SK-N-MC (cell line): Measurements from ENCODE around the gene SPRY2.

Experiments
- DNase-seq: peaks from one replicate; pipeline ENCODE4 v3.0.0-alpha.2; 2011; ENCODE audit warnings: low read depth, low spot score
- H3K27ac ChIP-seq: fragments of 200-600 bp; sonication (generic); 2 replicates; pipeline ENCODE4 v1.5.1; 2016; ENCODE audit warnings: mixed run types
- H3K36me3 ChIP-seq: fragments of 200-600 bp; sonication (generic); 2 replicates; pipeline ENCODE4 v1.6.1; 2017; ENCODE audit warnings: antibody characterized with exemption, low read length, mixed read lengths; ENCODE audit not compliant: insufficient read depth
- H3K4me3 ChIP-seq: fragments of 200-600 bp; sonication (generic); 2 replicates; pipeline ENCODE4 v1.5.1; 2016
- H3K9ac ChIP-seq: fragments of 200-600 bp; sonication (generic); 2 replicates; pipeline ENCODE4 v1.8.0; 2017; ENCODE audit warnings: mixed run types, mixed read lengths; ENCODE audit not compliant: insufficient read length
- H3K9me3 ChIP-seq: fragments of 200-600 bp; sonication (generic); 2 replicates; pipeline ENCODE4 v1.6.1; 2017; ENCODE audit warnings: low read depth, mild to moderate bottlenecking, antibody characterized with exemption, low read length, moderate library complexity, mixed read lengths
- EZH2 ChIP-seq: fragments of 200-600 bp; sonication (generic); IDR thresholded peaks from one replicate; pipeline ENCODE4 v1.6.1; 2017; ENCODE audit warnings: antibody characterized with exemption
- FOXP2 ChIP-seq: optimal IDR thresholded peaks from 2 replicates; pipeline ENCODE3; 2011; ENCODE audit warnings: mild to moderate bottlenecking, moderate library complexity; ENCODE audit not compliant: insufficient read depth; ENCODE audit errors: extremely low read length, control extremely low read depth
- POLR2AphosphoS5 ChIP-seq: IDR thresholded peaks from 2 replicates; pipeline ENCODE4 v1.6.1; 2012; ENCODE audit warnings: mild to moderate bottlenecking, low read depth, low read length, borderline replicate concordance

Gene SPRY2

GRCh38 chr13:80376554-80376953 lies 35.6 kb upstream of the SPRY2 start:
- Histone ChIP-seq H3K9ac (no peak overlapping the region), H3K36me3 (no peaks in the 10 kb centered on the region), H3K9me3 (no peaks in the 10 kb centered on the region), H3K27ac (no peak overlapping the region), H3K4me3 (no peak overlapping the region)
- TF ChIP-seq POLR2AphosphoS5 (no peak), FOXP2 (no peak)
- DNase-seq, result no peak

- H3K4me3 ChIP-seq, result no peak overlapping the region
- TF ChIP-seq FOXP2, result no peak
- no peak for TF ChIP-seq EZH2
- no peak for TF ChIP-seq POLR2AphosphoS5
- no peaks in the 10 kb centered on the region for H3K36me3 ChIP-seq
- H3K9me3 ChIP-seq, result no peaks in the 10 kb centered on the region
- no peak overlapping the region for H3K9ac ChIP-seq
- no peak for DNase-seq
- no peak overlapping the region for H3K27ac ChIP-seq
Observed at GRCh38 chr13:80374901-80375300, 34.0 kb upstream of the SPRY2 start.

DNA sequence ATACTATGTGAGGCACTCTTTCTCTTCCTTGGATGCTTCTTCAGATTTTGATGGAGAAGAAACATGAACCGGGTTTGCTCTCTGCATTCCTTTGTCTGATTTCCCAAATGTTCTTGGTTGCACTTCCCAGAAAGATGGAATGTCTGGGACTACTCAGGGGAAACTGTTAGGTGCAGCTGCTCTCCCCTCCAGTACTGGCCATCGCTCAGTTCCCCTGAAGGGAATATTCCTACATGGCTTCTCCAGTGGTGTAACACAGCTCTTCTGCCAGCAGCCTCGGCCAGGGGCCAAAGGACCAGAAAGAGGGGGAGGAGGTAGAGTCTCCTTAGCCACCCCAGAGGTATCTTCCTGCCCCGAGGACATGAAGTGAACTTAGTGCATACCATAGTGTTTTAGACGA lies 33.5 kb upstream of the SPRY2 start:
- H3K9me3 ChIP-seq, result no peaks in the 10 kb centered on the region
- H3K36me3 ChIP-seq, result no peaks in the 10 kb centered on the region
- no peak overlapping the region for H3K9ac ChIP-seq
- H3K4me3 ChIP-seq, result no peak overlapping the region
- H3K27ac ChIP-seq, result no peak overlapping the region
- no peak for DNase-seq
- no peak for TF ChIP-seq FOXP2
- TF ChIP-seq POLR2AphosphoS5, result no peak
- TF ChIP-seq EZH2, result no peak

- no peaks in the 10 kb centered on the region for H3K36me3 ChIP-seq
- DNase-seq, result no peak
- no peak overlapping the region for H3K9ac ChIP-seq
- H3K27ac ChIP-seq, result no peak overlapping the region
- H3K4me3 ChIP-seq, result no peak overlapping the region
- no peaks in the 10 kb centered on the region for H3K9me3 ChIP-seq
- no peak for TF ChIP-seq FOXP2
- TF ChIP-seq POLR2AphosphoS5, result no peak
- no peak for TF ChIP-seq EZH2
Observed at GRCh38 chr13:80371840-80372509, 31.0 kb upstream of the SPRY2 start.

- Histone ChIP-seq H3K27ac (no peak overlapping the region), H3K36me3 (no peaks in the 10 kb centered on the region), H3K4me3 (no peak overlapping the region), H3K9me3 (no peaks in the 10 kb centered on the region), H3K9ac (no peak overlapping the region)
- DNase-seq, result no peak
- TF ChIP-seq EZH2 (no peak), POLR2AphosphoS5 (no peak), FOXP2 (no peak)
Observed at GRCh38 chr13:80367473-80367872, 26.5 kb upstream of the SPRY2 start.

GRCh38 chr13:80363890-80364503 lies 23.1 kb upstream of the SPRY2 start:
- Histone ChIP-seq H3K36me3 (no peaks in the 10 kb centered on the region), H3K27ac (no peak overlapping the region), H3K9me3 (no peaks in the 10 kb centered on the region), H3K9ac (peak overlapping the region; percentile 54), H3K4me3 (0 out of 2 replicates have a peak overlapping the region, but pooled peaks have one; percentile 20)
- TF ChIP-seq EZH2, result no peak
- TF ChIP-seq POLR2AphosphoS5, result no peak
- TF ChIP-seq FOXP2, result no peak
- no peak for DNase-seq

DNA sequence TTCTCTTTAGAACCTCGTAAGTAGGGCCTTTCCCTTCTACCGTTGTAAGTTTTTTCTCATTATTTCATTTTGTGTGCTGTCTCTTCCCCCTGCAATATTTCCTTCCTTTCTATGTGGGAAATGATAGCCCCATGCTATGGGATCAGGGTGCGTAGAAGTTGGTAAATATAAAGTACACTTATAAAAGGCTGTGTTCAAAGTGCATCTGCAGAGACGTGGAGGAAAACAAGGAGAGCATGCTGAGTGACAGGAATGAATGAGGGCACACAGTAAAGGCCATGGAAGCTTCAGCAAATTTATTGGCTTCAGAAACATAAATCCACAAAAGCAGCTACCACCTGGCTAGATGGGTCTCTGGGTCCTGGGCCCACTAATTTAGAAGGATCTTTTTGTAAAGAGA lies 21.6 kb upstream of the SPRY2 start:
- TF ChIP-seq FOXP2, result no peak
- no peak for TF ChIP-seq EZH2
- TF ChIP-seq POLR2AphosphoS5, result no peak
- Histone ChIP-seq H3K9me3 (no peaks in the 10 kb centered on the region), H3K36me3 (no peaks in the 10 kb centered on the region), H3K9ac (no peak overlapping the region), H3K4me3 (no peak overlapping the region), H3K27ac (no peak overlapping the region)
- no peak for DNase-seq

DNA sequence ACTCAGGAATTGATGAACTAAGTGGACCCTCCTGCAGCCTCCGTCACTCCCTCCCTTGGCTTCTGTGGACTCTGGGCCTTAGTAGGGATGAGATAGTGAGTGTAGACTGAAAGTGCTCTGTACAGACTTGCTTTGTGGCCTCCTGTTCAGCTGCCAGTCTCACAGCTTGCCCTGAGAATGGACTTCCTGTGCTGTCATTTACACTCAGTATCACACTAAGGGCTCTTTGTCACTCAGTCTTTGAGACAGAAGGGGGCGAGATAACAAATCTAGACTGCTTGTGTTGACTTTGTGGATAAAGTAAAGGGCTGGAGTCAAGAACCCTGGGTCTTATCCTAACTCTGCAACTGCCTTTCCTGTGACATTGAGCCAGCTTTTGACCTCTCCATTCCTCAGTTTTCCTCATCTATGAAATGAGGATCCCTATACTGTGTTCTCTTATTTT lies 21.0 kb upstream of the SPRY2 start:
- H3K9ac ChIP-seq, result no peak overlapping the region
- no peak overlapping the region for H3K27ac ChIP-seq
- no peak overlapping the region for H3K4me3 ChIP-seq
- no peaks in the 10 kb centered on the region for H3K36me3 ChIP-seq
- TF ChIP-seq POLR2AphosphoS5, result no peak
- no peak for TF ChIP-seq FOXP2
- TF ChIP-seq EZH2, result no peak
- DNase-seq, result no peak
- no peaks in the 10 kb centered on the region for H3K9me3 ChIP-seq

- H3K9me3 ChIP-seq, result no peaks in the 10 kb centered on the region
Observed at GRCh38 chr13:80361298-80361697, 20.4 kb upstream of the SPRY2 start.

More at GRCh38 chr13:80361298-80361697, 20.4 kb upstream of the SPRY2 start:
- TF ChIP-seq EZH2 (no peak), POLR2AphosphoS5 (no peak), FOXP2 (no peak)
- Histone ChIP-seq H3K36me3 (no peaks in the 10 kb centered on the region), H3K4me3 (no peak overlapping the region), H3K9ac (no peak overlapping the region), H3K27ac (no peak overlapping the region)
- no peak for DNase-seq
